GM12872 (cell line): ENCODE measurements around the gene ELF5.

Source experiments
- CTCF ChIP-seq: IDR thresholded peaks from 3 replicates; pipeline ENCODE4 v1.5.1; 2011; ENCODE audit warnings: low read depth, mild to moderate bottlenecking, low read length, moderate library complexity; ENCODE audit not compliant: insufficient read depth

Gene ELF5

DNA sequence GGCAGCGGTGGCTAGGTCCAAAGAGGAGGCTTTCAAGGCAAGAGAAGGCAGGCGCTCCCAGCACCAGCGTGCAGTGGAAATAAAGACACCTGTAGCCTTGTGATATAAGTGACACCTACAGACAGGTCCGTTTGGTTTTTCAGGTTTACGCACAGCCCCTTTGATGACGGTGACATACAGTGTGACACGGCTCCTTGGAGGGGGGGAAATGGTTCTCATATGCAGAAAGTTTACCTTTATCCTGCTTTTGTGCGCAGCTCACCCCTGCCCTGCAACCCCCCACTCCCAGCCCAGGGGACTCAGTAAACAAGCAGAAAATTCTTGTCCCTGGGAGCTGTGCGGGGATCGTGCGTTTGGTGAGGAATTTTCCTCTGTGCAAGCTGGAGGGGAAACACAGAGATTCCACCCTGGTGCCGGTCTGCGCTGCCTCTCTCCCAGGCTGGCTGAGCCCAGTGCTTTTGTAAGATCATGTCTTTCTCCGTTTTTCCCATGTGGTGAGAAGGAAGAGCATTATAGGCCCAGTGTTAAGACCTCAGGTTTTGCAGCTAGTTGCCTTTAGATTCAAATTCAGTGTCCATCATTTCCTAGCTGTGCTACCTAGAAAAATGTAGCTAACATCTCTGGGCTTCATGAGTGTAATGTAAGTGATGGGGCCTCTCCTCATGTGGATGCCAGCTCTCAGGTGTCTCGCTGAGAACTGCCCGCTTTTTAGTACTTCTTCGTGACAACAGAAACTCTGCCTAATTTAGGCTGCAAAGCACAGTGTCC is at the start of gene ELF5:
TSS of gene ELF5 (minus strand) at position 113 of the 768 bp plus-strand sequence. CDS start 8,045 bp downstream, outside the sequence.
- no peak for TF ChIP-seq CTCF

DNA sequence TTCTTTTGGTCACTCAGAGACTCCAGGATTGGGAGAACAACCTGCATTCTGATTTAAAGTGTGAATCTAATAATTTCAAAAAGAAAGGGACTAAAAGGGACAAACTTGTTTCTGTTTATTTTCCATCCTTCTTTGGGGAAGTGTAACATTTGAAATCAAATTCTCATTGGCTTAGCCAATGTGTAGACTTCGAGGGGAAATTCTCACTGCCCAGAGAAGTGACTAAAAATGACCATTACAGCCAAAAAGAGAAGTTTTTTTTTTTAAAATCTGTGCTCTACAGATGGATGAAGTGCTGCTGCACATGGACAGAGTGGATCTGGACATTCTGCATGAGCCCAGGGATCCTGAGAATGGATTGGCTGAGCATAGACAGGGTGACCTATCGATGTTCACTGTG is 49.4 kb upstream of the ELF5 start:
- TF ChIP-seq CTCF = no peak

DNA sequence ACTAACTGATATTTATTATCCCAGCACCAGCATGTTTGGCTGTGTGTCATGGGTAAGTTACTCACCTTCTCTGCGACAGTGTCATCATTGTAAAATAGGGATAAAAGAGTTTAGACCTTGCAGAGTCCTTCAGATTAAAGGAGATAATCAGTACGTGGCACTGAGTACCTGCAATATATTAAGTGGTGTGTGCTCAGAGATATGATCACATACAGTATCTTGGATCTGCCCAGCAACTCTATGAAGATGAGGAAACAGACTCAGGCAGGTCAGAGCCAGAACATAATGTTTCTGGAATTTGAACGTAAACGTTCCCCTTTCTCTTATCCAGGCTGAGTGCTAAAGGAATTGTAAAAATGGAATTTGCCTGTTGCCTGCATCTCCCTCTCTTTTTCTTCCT is 46.9 kb upstream of the ELF5 start:
- TF ChIP-seq CTCF = no peak

GRCh38 chr11:34558673-34559072 is 45.1 kb upstream of the ELF5 start:
- no peak for TF ChIP-seq CTCF

- TF ChIP-seq CTCF = no peak
These were observed 44.6 kb upstream of the ELF5 start for GRCh38 chr11:34558211-34558610.

DNA sequence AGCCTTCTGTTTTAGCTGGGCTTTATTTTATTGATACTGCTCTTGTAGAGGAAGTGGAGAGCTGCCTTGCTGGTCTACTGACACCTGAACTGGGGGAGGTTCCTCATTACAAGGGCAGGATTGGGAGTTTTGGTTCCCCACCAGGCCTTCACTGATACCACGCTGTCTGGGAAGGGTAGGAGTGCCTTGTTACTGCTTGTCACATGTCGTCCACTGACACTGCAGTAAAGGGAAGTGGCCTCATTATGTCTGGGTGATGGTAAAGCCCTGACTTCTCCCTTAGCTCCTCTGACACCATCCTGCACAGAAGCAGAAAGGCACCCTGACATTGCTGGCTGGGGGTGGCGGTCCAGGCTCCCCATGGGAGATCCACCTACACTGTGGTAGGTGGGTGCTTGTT is 38.7 kb upstream of the ELF5 start:
- no peak for TF ChIP-seq CTCF

- TF ChIP-seq CTCF = no peak
These were observed 35.7 kb upstream of the ELF5 start for GRCh38 chr11:34549271-34549670.
